HG03432 (cell line): ENCODE results near the gene B4GALNT3.

Experiments used
- ATAC-seq: cut with Tn5 transposase; IDR thresholded peaks from one replicate; pipeline ENCODE4 v1.9.1; 2021; ENCODE audit warnings: mild to moderate bottlenecking, moderate library complexity; ENCODE audit not compliant: unreplicated experiment

B4GALNT3 gene

GRCh38 chr12:556498-556897 lies 96.8 kb downstream of the B4GALNT3 start:
- no peak for ATAC-seq

GRCh38 chr12:558580-558979 lies 98.8 kb downstream of the B4GALNT3 start:
- no peak for ATAC-seq

- ATAC-seq: no peak
Measured at GRCh38 chr12:559208-559905, 99.6 kb downstream of the B4GALNT3 start.

GRCh38 chr12:559906-560455 lies 100.2 kb downstream of the B4GALNT3 start:
- ATAC-seq: no peak

GRCh38 chr12:560691-561390 lies 101.1 kb downstream of the B4GALNT3 start:
- no peak for ATAC-seq

- no peak for ATAC-seq
Measured at GRCh38 chr12:561391-561705, 101.6 kb downstream of the B4GALNT3 start.

GRCh38 chr12:561908-562593 lies 102.3 kb downstream of the B4GALNT3 start:
- no peak for ATAC-seq

- no peak for ATAC-seq
Measured at GRCh38 chr12:562634-563033, 102.9 kb downstream of the B4GALNT3 start.

- no peak for ATAC-seq
Measured at GRCh38 chr12:563250-563781, 103.6 kb downstream of the B4GALNT3 start.

- no peak for ATAC-seq
Measured at GRCh38 chr12:563787-564298, 104.1 kb downstream of the B4GALNT3 start.

- no peak for ATAC-seq
Measured at GRCh38 chr12:565161-565560, 105.4 kb downstream of the B4GALNT3 start.

GRCh38 chr12:565589-566105 lies 105.9 kb downstream of the B4GALNT3 start:
- no peak for ATAC-seq

- no peak for ATAC-seq
Measured at GRCh38 chr12:568486-568885, 108.7 kb downstream of the B4GALNT3 start.

GRCh38 chr12:569091-569676 lies 109.4 kb downstream of the B4GALNT3 start:
- no peak for ATAC-seq

GRCh38 chr12:569803-570434 lies 110.2 kb downstream of the B4GALNT3 start:
- peak; percentile 67 for ATAC-seq

GRCh38 chr12:570435-570920 lies 110.7 kb downstream of the B4GALNT3 start:
- no peak for ATAC-seq

GRCh38 chr12:570921-571794 lies 111.4 kb downstream of the B4GALNT3 start:
- ATAC-seq: no peak

GRCh38 chr12:571795-572531 lies 112.2 kb downstream of the B4GALNT3 start:
- no peak for ATAC-seq
